PC-9 (cell line): ENCODE data around the gene ZNF618.

ENCODE experiments used
- EZH2 ChIP-seq: fragments of 200-600 bp; sonication (generic); IDR thresholded peaks from 2 replicates; pipeline ENCODE4 v1.8.0; 2017; ENCODE audit warnings: antibody characterized with exemption, low read depth
- TF ChIP-seq, protein P1 (sequence below): fragments of 200-600 bp; sonication (generic); conservative IDR thresholded peaks from 2 replicates; pipeline ENCODE4 v1.6.1; 2017; ENCODE audit warnings: mixed run types, antibody characterized with exemption, mild to moderate bottlenecking, moderate library complexity

DNA sequence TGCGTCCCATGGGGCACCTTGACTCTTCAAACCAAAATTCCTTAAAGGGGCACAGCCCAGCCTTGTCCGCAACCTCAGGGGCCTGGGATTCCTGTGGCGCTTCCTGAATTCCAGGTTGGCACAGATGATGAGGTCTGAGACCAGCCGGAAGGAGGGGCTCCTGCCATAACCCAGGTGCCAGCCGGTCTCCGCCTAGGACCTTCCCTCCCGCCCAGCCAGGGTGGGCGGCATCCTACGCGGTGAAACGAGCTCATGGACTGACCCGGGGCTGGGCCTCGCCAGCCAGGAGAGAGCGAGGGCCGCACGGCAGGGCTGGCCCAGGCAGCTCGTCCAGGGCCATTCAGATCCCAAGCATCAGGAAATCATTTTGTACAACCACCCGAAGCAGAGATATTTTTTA lies 179.0 kb downstream of the ZNF618 start:
- TF ChIP-seq, protein P1, sequence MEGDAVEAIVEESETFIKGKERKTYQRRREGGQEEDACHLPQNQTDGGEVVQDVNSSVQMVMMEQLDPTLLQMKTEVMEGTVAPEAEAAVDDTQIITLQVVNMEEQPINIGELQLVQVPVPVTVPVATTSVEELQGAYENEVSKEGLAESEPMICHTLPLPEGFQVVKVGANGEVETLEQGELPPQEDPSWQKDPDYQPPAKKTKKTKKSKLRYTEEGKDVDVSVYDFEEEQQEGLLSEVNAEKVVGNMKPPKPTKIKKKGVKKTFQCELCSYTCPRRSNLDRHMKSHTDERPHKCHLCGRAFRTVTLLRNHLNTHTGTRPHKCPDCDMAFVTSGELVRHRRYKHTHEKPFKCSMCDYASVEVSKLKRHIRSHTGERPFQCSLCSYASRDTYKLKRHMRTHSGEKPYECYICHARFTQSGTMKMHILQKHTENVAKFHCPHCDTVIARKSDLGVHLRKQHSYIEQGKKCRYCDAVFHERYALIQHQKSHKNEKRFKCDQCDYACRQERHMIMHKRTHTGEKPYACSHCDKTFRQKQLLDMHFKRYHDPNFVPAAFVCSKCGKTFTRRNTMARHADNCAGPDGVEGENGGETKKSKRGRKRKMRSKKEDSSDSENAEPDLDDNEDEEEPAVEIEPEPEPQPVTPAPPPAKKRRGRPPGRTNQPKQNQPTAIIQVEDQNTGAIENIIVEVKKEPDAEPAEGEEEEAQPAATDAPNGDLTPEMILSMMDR, result no peak
- TF ChIP-seq EZH2, result no peak
